ENCODE data around the gene CLEC4C. TPM values are rescaled to one million over a fixed set of nuclear protein-coding genes. Genes with fewer than 3 reads are reported as not detected.
"Not testable (repeated sequence)": the region's sequence is repeated elsewhere in the genome, so short reads cannot be mapped to it uniquely, and the experiment has no call there.

The CLEC4C gene
- total RNA-seq, 1 experiment from 2014 or later: not detected

GRCh38 chr12:7758766-7759140 lies 11.6 kb upstream of the CLEC4C start:
- BruUV-seq (replicated peaks): no TSS peak
- Histone ChIP-seq H4K20me1 (ENCODE audit: low read length) (no peaks in the 10 kb centered on the region), H3K9ac (ENCODE audit: low read length) (no peak overlapping the region), H3K9me3 (ENCODE audit: low read length) (no peaks in the 10 kb centered on the region), H3K4me3 (ENCODE audit: low read length) (no peak overlapping the region), H3K27ac (ENCODE audit: low read length) (no peak overlapping the region), H3K36me3 (ENCODE audit: low read depth, low read length) (no peaks in the 10 kb centered on the region), H3K4me2 (ENCODE audit: low read length) (no peak overlapping the region), H3K79me2 (ENCODE audit: low read length) (no peaks in the 10 kb centered on the region), H3F3A (ENCODE audit: low read length, unreplicated experiment) (no peaks in the 10 kb centered on the region), H3K27me3 (ENCODE audit: low read length) (peaks cover 4% of the 10 kb centered on the region; the same call in 1 of the 2 replicates), H3K9me2 (replicated peaks; ENCODE audit: low read length) (no peaks in the 10 kb centered on the region), H3K4me1 (ENCODE audit: insufficient read depth, low read length) (no peaks in the 10 kb centered on the region), H2AFZ (ENCODE audit: low read length) (no peak overlapping the region)
- ChIA-PET POLR2A (ENCODE audit: unreplicated experiment) (no interaction called here), CTCF (no interaction called here)
- ATAC-seq (no peak), DNase-seq (no peak)
- intact Hi-C loops (cut with micrococcal nuclease): no loop called here
- TF ChIP-seq EZH2phosphoT487 (IDR thresholded peaks at IDR 0.05; ENCODE audit: borderline replicate concordance, low read length): no peak
- no peak for TF ChIP-seq EZH2 (IDR thresholded peaks at IDR 0.05; ENCODE audit: low read length, unreplicated experiment)
- no peak for TF ChIP-seq CTCF (conservative IDR thresholded peaks at IDR 0.05; ENCODE audit: low read depth, low read length)

GRCh38 chr12:7756993-7757392 lies 9.8 kb upstream of the CLEC4C start:
- CTCF ChIA-PET: no interaction called here
- H3K9me2 ChIP-seq (replicated peaks; ENCODE audit: low read length): no peaks in the 10 kb centered on the region
- H2AFZ ChIP-seq (ENCODE audit: low read length): no peak overlapping the region
- H3K4me1 ChIP-seq (ENCODE audit: insufficient read depth, low read length): no peaks in the 10 kb centered on the region
- no peaks in the 10 kb centered on the region for H3K9me3 ChIP-seq (ENCODE audit: low read length)
- H3K27me3 ChIP-seq (ENCODE audit: low read length): peaks cover 4% of the 10 kb centered on the region; the same call in 1 of the 2 replicates
- DNase-seq (no peak), ATAC-seq (no peak)
- H3F3A ChIP-seq (ENCODE audit: low read length, unreplicated experiment): no peaks in the 10 kb centered on the region
- H4K20me1 ChIP-seq (ENCODE audit: low read length): no peaks in the 10 kb centered on the region
- no peak overlapping the region for H3K9ac ChIP-seq (ENCODE audit: low read length)
- no peak overlapping the region for H3K27ac ChIP-seq (ENCODE audit: low read length)
- no peak overlapping the region for H3K4me3 ChIP-seq (ENCODE audit: low read length)
- BruUV-seq (replicated peaks): no TSS peak
- TF ChIP-seq CTCF (conservative IDR thresholded peaks at IDR 0.05; ENCODE audit: low read depth, low read length): no peak
- TF ChIP-seq EZH2 (IDR thresholded peaks at IDR 0.05; ENCODE audit: low read length, unreplicated experiment): no peak
- no peak for TF ChIP-seq EZH2phosphoT487 (IDR thresholded peaks at IDR 0.05; ENCODE audit: borderline replicate concordance, low read length)
- no peak overlapping the region for H3K4me2 ChIP-seq (ENCODE audit: low read length)
- H3K79me2 ChIP-seq (ENCODE audit: low read length): no peaks in the 10 kb centered on the region
- POLR2A ChIA-PET (ENCODE audit: unreplicated experiment): no interaction called here
- H3K36me3 ChIP-seq (ENCODE audit: low read depth, low read length): no peaks in the 10 kb centered on the region
- intact Hi-C loops (cut with micrococcal nuclease): no loop called here

GRCh38 chr12:7755668-7756067 lies 8.5 kb upstream of the CLEC4C start:
- intact Hi-C loops (cut with micrococcal nuclease); H3K27ac ChIP-seq (ENCODE audit: low read length); H4K20me1 ChIP-seq (ENCODE audit: low read length); DNase-seq; H2AFZ ChIP-seq (ENCODE audit: low read length); ATAC-seq; H3F3A ChIP-seq (ENCODE audit: low read length, unreplicated experiment); POLR2A ChIA-PET (ENCODE audit: unreplicated experiment); H3K4me2 ChIP-seq (ENCODE audit: low read length); H3K9me2 ChIP-seq (replicated peaks; ENCODE audit: low read length); H3K9me3 ChIP-seq (ENCODE audit: low read length); H3K4me1 ChIP-seq (ENCODE audit: insufficient read depth, low read length); H3K27me3 ChIP-seq (ENCODE audit: low read length); CTCF ChIA-PET; H3K4me3 ChIP-seq (ENCODE audit: low read length); H3K36me3 ChIP-seq (ENCODE audit: low read depth, low read length); H3K9ac ChIP-seq (ENCODE audit: low read length); BruUV-seq (replicated peaks); H3K79me2 ChIP-seq (ENCODE audit: low read length): not testable (repeated sequence)

GRCh38 chr12:7751941-7752922 lies 5.1 kb upstream of the CLEC4C start:
- H4K20me1 ChIP-seq (ENCODE audit: low read length); H2AFZ ChIP-seq (ENCODE audit: low read length); H3K9me2 ChIP-seq (replicated peaks; ENCODE audit: low read length); H3K27ac ChIP-seq (ENCODE audit: low read length); H3K9ac ChIP-seq (ENCODE audit: low read length); H3K4me3 ChIP-seq (ENCODE audit: low read length); H3F3A ChIP-seq (ENCODE audit: low read length, unreplicated experiment); ATAC-seq; H3K36me3 ChIP-seq (ENCODE audit: low read depth, low read length); BruUV-seq (replicated peaks); DNase-seq; H3K9me3 ChIP-seq (ENCODE audit: low read length); H3K79me2 ChIP-seq (ENCODE audit: low read length); H3K4me1 ChIP-seq (ENCODE audit: insufficient read depth, low read length); H3K4me2 ChIP-seq (ENCODE audit: low read length); intact Hi-C loops (cut with micrococcal nuclease); CTCF ChIA-PET; POLR2A ChIA-PET (ENCODE audit: unreplicated experiment): not testable (repeated sequence)
- H3K27me3 ChIP-seq (ENCODE audit: low read length): peaks cover 11% of the 10 kb centered on the region

Measured in PC-3 (cell line).